ENCODE data around the gene PSMB7.

DNA sequence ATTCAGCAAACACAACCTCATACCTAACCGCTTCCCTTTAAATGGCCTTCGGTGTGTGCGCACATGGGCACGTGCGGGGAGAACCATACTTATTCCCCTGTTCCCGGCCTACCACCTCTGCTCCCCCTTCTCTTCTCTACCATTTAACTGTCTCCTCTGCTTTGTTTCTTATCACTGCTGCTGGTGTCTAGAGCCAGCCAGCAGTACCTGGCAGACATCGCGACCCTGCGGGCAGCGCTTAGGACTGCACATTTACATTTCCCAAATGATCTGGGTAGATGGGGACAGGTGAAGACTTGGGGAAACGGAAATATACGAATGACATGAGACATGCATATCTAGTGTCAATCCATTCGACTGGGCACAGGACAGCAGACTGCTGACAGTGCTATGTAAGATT lies 56.6 kb downstream of the PSMB7 start:
- TF ChIP-seq CTCF (IDR thresholded peaks at IDR 0.05) (no peak), POLR2A (IDR thresholded peaks at IDR 0.05) (no peak)

Measured in heart left ventricle (tissue), 13 donors.